AG04449 (cell line): ENCODE results near the gene CDKN2B-AS1.

Source experiments
- CTCF ChIA-PET: fragments of 350-600 bp; formaldehyde crosslinking; extraction: SDS; loops from one replicate; lab custom pipeline; 2021; ENCODE audit warnings: antibody characterized with exemption; lab: Yijun Ruan, JAX
- POLR2A ChIA-PET: fragments of 400-600, 350-600 bp; formaldehyde crosslinking; extraction: SDS; loops from one replicate; lab custom pipeline; 2020; ENCODE audit warnings: antibody characterized with exemption, inconsistent platforms; lab: Yijun Ruan, JAX
- DNase-seq: peaks from one replicate; pipeline ENCODE4 v3.0.0-alpha.2; 2010; ENCODE audit warnings: low read depth, low spot score
- H3K4me3 ChIP-seq: 2 replicates; pipeline ENCODE4 v1.5.1; 2011; ENCODE audit warnings: low read depth, mild to moderate bottlenecking, control low read depth, low read length
- TF ChIP-seq, protein P1 (sequence below): IDR thresholded peaks from one replicate; pipeline ENCODE4 v1.5.1; 2011; ENCODE audit warnings: mild to moderate bottlenecking, moderate library complexity, low read length, control low read depth, inconsistent platforms; ENCODE audit not compliant: insufficient read depth; ENCODE audit errors: missing control alignments

The CDKN2B-AS1 gene

DNA sequence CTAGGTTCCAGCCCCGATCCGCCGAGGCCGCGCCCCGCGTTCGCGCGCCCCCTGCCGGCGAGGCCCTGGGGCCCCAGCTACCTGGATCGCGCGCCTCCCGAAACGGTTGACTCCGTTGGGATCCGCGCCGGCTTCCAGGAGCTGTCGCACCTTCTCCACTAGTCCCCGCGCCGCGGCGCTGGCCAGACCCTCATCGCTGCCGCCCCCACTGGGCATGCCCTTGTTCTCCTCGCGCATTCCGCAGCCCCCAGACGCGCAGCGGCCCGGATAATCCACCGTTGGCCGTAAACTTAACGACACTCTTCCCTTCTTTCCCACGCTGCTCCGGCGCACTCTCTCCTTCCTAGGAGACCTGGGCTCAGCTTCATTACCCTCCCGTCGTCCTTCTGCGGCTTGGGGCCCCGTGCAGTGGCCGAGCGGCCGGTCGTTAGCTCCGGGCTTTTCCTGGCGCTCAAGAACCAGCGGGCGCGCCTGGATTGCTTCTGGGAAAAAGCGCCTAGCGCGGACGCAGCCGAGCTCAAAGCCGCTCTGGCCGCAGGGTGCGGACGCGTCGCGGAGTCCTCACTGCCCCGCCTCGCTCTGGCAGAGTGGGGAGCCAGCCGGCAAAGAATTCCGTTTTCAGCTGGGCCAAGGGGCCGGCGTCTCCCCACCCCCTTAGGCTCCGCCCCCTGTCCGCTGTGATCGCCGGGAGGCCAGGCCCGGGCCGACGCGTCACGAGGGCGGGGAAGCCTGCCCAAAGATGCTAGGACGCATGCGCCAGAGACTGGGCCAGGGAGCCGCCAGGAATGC lies 14.3 kb downstream of the CDKN2B-AS1 start, which contains the start of gene CDKN2B:
TSS of gene CDKN2B (minus strand) at position 589 of the 789 bp plus-strand sequence. CDS start at position 237, 352 bp downstream.
- TF ChIP-seq, protein P1, sequence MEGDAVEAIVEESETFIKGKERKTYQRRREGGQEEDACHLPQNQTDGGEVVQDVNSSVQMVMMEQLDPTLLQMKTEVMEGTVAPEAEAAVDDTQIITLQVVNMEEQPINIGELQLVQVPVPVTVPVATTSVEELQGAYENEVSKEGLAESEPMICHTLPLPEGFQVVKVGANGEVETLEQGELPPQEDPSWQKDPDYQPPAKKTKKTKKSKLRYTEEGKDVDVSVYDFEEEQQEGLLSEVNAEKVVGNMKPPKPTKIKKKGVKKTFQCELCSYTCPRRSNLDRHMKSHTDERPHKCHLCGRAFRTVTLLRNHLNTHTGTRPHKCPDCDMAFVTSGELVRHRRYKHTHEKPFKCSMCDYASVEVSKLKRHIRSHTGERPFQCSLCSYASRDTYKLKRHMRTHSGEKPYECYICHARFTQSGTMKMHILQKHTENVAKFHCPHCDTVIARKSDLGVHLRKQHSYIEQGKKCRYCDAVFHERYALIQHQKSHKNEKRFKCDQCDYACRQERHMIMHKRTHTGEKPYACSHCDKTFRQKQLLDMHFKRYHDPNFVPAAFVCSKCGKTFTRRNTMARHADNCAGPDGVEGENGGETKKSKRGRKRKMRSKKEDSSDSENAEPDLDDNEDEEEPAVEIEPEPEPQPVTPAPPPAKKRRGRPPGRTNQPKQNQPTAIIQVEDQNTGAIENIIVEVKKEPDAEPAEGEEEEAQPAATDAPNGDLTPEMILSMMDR = peak; percentile 84
- peak within 1 kb of the TSS; percentile 81 for H3K4me3 ChIP-seq
- CTCF ChIA-PET = interaction anchor here (0.6 to 5.6 kb wide), 79 partner anchors 8 to 689 kb away, joined by 3 to 248 read pairs (median 5); partner anchors contain the start of genes CDKN2A and CDKN2B-AS1
- POLR2A ChIA-PET = interaction anchor here (0.6 to 2.1 kb wide), 22 partner anchors 11 to 235 kb away, joined by 3 to 17 read pairs (median 4); partner anchors contain the start of genes CDKN2A, CDKN2B-AS1 and MTAP
- DNase-seq = peak; percentile 72

DNA sequence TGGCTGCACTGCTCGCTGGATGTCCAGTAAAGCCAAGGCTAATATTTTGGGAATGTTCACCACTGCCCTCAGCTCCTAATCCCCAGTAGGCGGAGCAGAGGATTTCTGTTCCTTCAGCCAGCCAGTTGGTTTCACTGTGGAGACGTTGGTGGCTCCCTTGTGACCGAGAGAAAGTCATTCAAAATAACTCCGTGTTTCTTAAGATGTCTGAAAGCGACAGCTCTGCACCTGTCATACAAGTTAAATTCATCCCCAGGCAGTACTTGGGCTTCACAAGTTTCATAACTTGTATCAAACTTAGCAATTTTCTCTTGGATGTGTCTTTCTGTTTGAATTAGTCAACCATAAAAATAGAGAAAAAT lies 14.9 kb downstream of the CDKN2B-AS1 start:
- ChIA-PET POLR2A (interaction anchor here (0.7 to 2.1 kb wide), 18 partner anchors 15 to 234 kb away, joined by 3 to 17 read pairs (median 6); partner anchors contain the start of genes CDKN2A, CDKN2B-AS1 and MTAP), CTCF (interaction anchor here (0.7 to 5.6 kb wide), 53 partner anchors 9 to 690 kb away, joined by 3 to 248 read pairs (median 7); partner anchors contain the start of genes CDKN2A and CDKN2B-AS1)
- no peak for DNase-seq
- peak overlapping the region; percentile 48 for H3K4me3 ChIP-seq
- TF ChIP-seq, protein P1 = peak; percentile 22

DNA sequence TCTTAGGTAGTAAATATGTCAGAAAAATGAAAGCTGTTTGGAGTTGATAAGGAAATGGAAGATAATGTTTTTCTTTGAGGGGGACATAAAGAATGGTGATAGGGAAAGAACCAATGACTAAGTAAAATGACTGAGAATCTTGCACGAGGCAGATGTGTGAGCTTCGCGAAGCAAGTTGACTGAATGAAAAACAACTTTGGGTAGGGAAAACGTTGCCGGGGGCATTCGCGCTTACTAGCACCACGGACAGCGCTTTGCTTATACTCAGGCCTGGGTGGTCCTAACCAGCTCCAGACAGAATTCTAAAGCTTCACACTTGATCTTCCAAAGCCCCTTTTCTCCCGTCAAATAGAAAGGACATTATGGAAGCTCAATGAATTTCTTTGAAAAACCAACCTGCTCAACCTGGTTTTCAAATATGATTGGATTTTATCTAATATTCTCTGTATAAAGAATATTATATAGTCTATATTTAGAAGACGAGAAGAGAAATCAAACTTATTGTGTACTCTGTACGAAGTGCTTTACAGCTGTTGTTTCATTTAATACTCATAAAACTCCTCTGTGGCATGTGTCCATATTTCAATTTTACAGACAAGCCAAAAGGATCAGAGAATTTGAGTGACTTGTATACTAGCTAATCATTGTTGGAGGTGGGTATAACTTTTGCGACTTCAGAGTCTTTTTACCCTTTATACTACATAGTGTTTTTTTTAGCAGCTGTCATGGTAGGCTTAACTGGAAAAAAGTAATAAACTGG lies 16.5 kb downstream of the CDKN2B-AS1 start:
- POLR2A ChIA-PET = no interaction called here
- CTCF ChIA-PET = interaction anchor here (1.2 to 5.6 kb wide), 11 partner anchors 8 to 233 kb away, joined by 3 to 248 read pairs (median 9); partner anchors contain the start of gene CDKN2A
- H3K4me3 ChIP-seq = no peak overlapping the region
- no peak for DNase-seq
- TF ChIP-seq, protein P1 = no peak

DNA sequence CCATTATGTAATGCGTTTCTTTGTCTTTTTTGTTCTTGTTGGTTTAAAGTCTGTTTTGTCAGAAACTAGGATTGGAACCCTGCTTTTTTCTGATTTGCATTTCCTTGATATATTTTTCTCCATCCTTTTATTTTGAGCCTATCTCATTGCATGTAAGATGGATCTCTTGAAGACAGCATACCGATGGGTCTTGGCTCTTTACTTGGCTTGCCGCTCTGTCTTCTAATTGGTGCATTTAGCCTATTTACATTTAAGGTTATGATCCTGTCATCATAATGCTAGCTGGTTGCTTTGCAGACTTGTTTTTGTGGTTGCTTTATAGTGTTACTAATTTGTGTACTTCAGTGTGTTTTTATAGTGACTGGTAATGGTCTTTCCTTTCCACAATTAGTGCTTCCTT lies 27.8 kb downstream of the CDKN2B-AS1 start:
- TF ChIP-seq, protein P1 = no peak
- CTCF ChIA-PET = interaction anchor here (1.4 to 1.8 kb wide), 2 partner anchors 15 to 216 kb away, joined by 4 to 9 read pairs; no protein-coding TSS in a partner anchor
- POLR2A ChIA-PET = no interaction called here
- H3K4me3 ChIP-seq = no peak overlapping the region
- DNase-seq = no peak

DNA sequence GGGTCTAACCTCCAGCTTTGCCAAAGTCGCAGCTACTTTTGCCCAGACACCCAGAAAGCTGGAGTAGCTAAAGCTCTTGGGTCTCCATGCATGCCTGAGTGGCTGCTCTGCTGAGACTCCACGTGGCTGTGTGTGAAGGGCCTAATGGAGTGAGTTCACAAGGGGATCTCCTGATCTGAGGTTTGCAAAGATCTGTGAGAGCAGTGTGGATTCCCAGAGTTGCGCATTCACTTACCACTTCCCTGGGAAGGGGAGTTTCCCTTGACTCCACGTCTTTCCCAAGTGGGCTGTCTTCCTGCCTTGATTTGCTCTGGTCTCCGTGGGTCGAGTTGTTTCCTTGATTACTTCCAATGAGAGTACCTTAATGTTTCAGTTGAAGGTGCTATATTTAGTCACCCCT lies 32.1 kb downstream of the CDKN2B-AS1 start:
- POLR2A ChIA-PET = interaction anchor here (0.7 kb wide), 1 partner anchor 98 kb away, joined by 4 read pairs; no protein-coding TSS in a partner anchor
- TF ChIP-seq, protein P1 = no peak
- CTCF ChIA-PET = interaction anchor here (1.1 to 2.4 kb wide), 3 partner anchors 11 to 18 kb away, joined by 5 to 10 read pairs (median 5); partner anchors contain the start of gene CDKN2B
- DNase-seq = no peak
- no peak overlapping the region for H3K4me3 ChIP-seq
